Measurements from ENCODE around the gene MMP20. TPM values are rescaled to one million over a fixed set of nuclear protein-coding genes. Genes with fewer than 3 reads are reported as not detected.

MMP20 gene
- polyA plus RNA-seq, 1 donor, result not detected

- Histone ChIP-seq H3K36me3 (ENCODE audit: control insufficient read depth, insufficient read depth, low read length) (no peaks in the 10 kb centered on the region), H3K27me3 (ENCODE audit: control insufficient read depth, insufficient read depth, low read length) (peaks cover 5% of the 10 kb centered on the region), H3K4me3 (ENCODE audit: low read length) (no peak overlapping the region), H3K27ac (ENCODE audit: low read length) (no peak overlapping the region), H3K9me3 (ENCODE audit: control insufficient read depth, low read depth, low read length) (no peaks in the 10 kb centered on the region), H3K4me1 (ENCODE audit: control insufficient read depth, insufficient read depth, low read length) (no peaks in the 10 kb centered on the region)
- DNase-seq, result no peak
- 83% methylated on average over 2 of the region's 6 CpGs for WGBS (ENCODE audit: insufficient coverage, low lambda C conversion rate)
These were observed 64.5 kb downstream of the MMP20 start for GRCh38 chr11:102560555-102561011.

DNA sequence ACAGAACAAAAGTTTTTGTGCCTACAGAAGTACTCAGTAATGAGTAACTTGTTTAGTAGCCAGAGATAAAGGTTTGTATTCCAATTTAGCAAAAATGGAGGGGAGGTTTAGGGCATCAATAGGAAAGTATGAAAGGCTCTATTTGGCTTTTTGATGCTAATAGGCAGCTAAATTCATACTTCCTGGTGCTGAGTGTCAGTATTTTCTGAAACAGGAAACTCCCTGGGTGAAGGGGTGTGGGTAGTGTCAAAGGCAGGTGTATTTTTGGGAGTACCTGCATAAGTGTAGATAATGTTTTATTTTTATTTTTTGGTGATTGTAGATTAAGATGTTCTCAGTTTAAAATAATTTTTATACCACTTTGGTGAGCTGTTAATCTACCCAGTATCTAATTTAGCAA is 65.3 kb downstream of the MMP20 start:
- H3K4me1 ChIP-seq (ENCODE audit: control insufficient read depth, insufficient read depth, low read length), result no peaks in the 10 kb centered on the region
- H3K36me3 ChIP-seq (ENCODE audit: control insufficient read depth, insufficient read depth, low read length), result no peaks in the 10 kb centered on the region
- no peak overlapping the region for H3K27ac ChIP-seq (ENCODE audit: low read length)
- H3K9me3 ChIP-seq (ENCODE audit: control insufficient read depth, low read depth, low read length), result no peaks in the 10 kb centered on the region
- H3K4me3 ChIP-seq (ENCODE audit: low read length), result no peak overlapping the region
- no peak for DNase-seq
- peaks cover 5% of the 10 kb centered on the region for H3K27me3 ChIP-seq (ENCODE audit: control insufficient read depth, insufficient read depth, low read length)

GRCh38 chr11:102555091-102555490 is 70.0 kb downstream of the MMP20 start:
- no peak overlapping the region for H3K4me3 ChIP-seq (ENCODE audit: low read length)
- peaks cover 2% of the 10 kb centered on the region for H3K27me3 ChIP-seq (ENCODE audit: control insufficient read depth, insufficient read depth, low read length)
- no peaks in the 10 kb centered on the region for H3K36me3 ChIP-seq (ENCODE audit: control insufficient read depth, insufficient read depth, low read length)
- WGBS (ENCODE audit: insufficient coverage, low lambda C conversion rate), result 80% methylated on average over 2 of the region's 3 CpGs
- no peak for DNase-seq
- no peaks in the 10 kb centered on the region for H3K4me1 ChIP-seq (ENCODE audit: control insufficient read depth, insufficient read depth, low read length)
- H3K27ac ChIP-seq (ENCODE audit: low read length), result no peak overlapping the region
- no peaks in the 10 kb centered on the region for H3K9me3 ChIP-seq (ENCODE audit: control insufficient read depth, low read depth, low read length)

- WGBS (ENCODE audit: insufficient coverage, low lambda C conversion rate), result no CpG with 5 or more reads among the region's 5 CpGs
- no peaks in the 10 kb centered on the region for H3K36me3 ChIP-seq (ENCODE audit: control insufficient read depth, insufficient read depth, low read length)
These were observed 71.3 kb downstream of the MMP20 start for GRCh38 chr11:102553835-102554282.

DNA sequence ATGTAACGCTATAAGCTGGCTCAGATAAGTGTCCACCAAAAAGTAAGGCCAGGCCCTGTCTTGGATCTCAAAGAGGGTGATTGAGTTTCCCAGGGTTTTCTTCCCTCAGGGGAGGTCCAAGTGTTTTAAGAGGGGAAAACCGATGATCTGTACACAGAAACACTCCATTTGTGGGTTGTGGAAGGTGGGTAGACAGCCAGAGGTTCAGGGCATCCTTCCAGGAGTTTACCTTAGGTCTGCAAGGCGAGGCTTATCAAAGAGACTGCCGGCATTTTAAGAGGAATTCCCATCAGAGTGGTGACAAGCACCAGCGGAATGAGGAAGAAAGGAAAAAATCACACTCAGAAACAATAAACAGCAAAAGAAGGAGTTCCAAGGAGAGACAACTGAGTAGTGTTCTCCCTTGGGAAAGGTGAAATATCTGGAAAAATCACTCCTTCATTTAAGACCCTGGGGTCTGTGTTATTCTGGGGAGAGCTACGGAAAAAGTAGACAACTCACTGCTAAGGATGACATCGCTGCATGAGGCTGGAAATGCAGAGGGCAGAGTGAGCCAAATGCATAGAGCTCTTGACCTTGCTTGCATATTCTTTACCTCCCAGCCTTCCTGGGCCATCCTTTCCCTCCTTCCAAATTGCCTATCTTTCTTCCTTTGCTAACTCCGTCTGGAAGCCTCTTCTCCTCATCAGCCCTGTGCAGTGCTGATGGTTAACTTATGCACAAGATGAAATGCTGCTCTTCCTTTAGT is 72.5 kb downstream of the MMP20 start:
- Histone ChIP-seq H3K4me3 (ENCODE audit: low read length) (no peak overlapping the region), H3K4me1 (ENCODE audit: control insufficient read depth, insufficient read depth, low read length) (no peaks in the 10 kb centered on the region), H3K9me3 (ENCODE audit: control insufficient read depth, low read depth, low read length) (no peaks in the 10 kb centered on the region), H3K27me3 (ENCODE audit: control insufficient read depth, insufficient read depth, low read length) (peaks cover 2% of the 10 kb centered on the region), H3K27ac (ENCODE audit: low read length) (no peak overlapping the region), H3K36me3 (ENCODE audit: control insufficient read depth, insufficient read depth, low read length) (no peaks in the 10 kb centered on the region)
- WGBS (ENCODE audit: insufficient coverage, low lambda C conversion rate), result 67% methylated on average over 4 of the region's 8 CpGs
- DNase-seq, result peak; percentile 13 to 31

More at GRCh38 chr11:102553835-102554282, 71.3 kb downstream of the MMP20 start:
- no peaks in the 10 kb centered on the region for H3K4me1 ChIP-seq (ENCODE audit: control insufficient read depth, insufficient read depth, low read length)
- H3K9me3 ChIP-seq (ENCODE audit: control insufficient read depth, low read depth, low read length), result no peaks in the 10 kb centered on the region
- H3K27ac ChIP-seq (ENCODE audit: low read length), result no peak overlapping the region
- H3K4me3 ChIP-seq (ENCODE audit: low read length), result no peak overlapping the region
- no peak for DNase-seq
- peaks cover 2% of the 10 kb centered on the region for H3K27me3 ChIP-seq (ENCODE audit: control insufficient read depth, insufficient read depth, low read length)

DNA sequence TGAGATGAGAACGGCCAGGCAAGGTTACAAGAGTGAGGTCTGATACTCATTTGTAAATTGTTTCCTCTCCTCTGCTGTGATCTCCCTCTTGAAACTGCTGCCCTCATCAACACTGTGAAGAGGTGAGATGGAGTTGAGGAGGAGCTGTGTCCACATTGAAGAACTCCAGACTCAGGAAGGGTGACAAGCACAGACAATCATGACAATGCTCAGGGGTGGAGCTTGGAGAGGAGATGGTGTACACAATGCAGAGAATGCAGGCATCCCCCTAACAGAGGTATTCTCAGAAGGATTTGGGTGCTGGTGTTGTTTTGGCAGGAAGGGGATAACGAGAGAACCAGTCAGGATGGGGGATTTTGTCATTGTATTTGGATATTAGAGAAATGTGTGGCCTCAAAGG is 73.1 kb downstream of the MMP20 start:
- Histone ChIP-seq H3K27ac (ENCODE audit: low read length) (no peak overlapping the region), H3K4me3 (ENCODE audit: low read length) (no peak overlapping the region), H3K27me3 (ENCODE audit: control insufficient read depth, insufficient read depth, low read length) (peaks cover 2% of the 10 kb centered on the region), H3K9me3 (ENCODE audit: control insufficient read depth, low read depth, low read length) (no peaks in the 10 kb centered on the region), H3K4me1 (ENCODE audit: control insufficient read depth, insufficient read depth, low read length) (no peaks in the 10 kb centered on the region), H3K36me3 (ENCODE audit: control insufficient read depth, insufficient read depth, low read length) (no peaks in the 10 kb centered on the region)
- WGBS (ENCODE audit: insufficient coverage, low lambda C conversion rate), result no CpG with 5 or more reads among the region's 2 CpGs
- DNase-seq, result no peak

GRCh38 chr11:102551169-102551781 is 73.9 kb downstream of the MMP20 start:
- Histone ChIP-seq H3K4me1 (ENCODE audit: control insufficient read depth, insufficient read depth, low read length) (no peaks in the 10 kb centered on the region), H3K4me3 (ENCODE audit: low read length) (no peak overlapping the region), H3K27ac (ENCODE audit: low read length) (no peak overlapping the region), H3K36me3 (ENCODE audit: control insufficient read depth, insufficient read depth, low read length) (no peaks in the 10 kb centered on the region), H3K9me3 (ENCODE audit: control insufficient read depth, low read depth, low read length) (no peaks in the 10 kb centered on the region), H3K27me3 (ENCODE audit: control insufficient read depth, insufficient read depth, low read length) (no peaks in the 10 kb centered on the region)
- WGBS (ENCODE audit: insufficient coverage, low lambda C conversion rate), result no CpG with 5 or more reads among the region's 6 CpGs
- no peak for DNase-seq

DNA sequence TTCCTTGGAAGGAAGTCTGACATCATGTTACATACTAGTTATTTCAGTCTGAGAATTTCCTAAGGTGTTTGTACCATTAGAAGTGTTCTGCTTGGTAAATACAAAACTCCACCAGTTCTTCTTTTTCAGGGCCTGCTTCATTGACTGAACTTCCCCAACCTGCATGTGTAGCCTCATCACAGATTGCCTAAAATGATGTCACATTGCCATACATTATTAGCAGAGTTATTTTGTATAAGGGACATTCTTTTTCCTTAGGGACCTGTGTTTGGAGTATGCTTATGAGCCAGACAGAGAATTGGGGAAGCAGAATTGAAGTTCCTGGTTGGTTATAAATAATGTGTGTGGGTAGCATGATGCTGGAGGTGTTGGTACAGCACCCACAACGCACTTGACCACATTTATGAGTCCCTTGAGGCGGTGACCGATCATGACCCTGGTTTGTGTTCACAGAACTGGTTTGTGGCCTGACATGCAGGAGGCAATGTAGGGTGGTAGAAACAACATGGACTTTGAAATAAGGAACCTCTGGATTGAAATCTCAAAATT is 78.1 kb downstream of the MMP20 start:
- H3K4me3 ChIP-seq (ENCODE audit: low read length), result no peak overlapping the region
- 100% methylated on average over 1 of the region's 3 CpGs for WGBS (ENCODE audit: insufficient coverage, low lambda C conversion rate)
- no peak overlapping the region for H3K27ac ChIP-seq (ENCODE audit: low read length)
- DNase-seq, result no peak
- no peaks in the 10 kb centered on the region for H3K27me3 ChIP-seq (ENCODE audit: control insufficient read depth, insufficient read depth, low read length)
- no peaks in the 10 kb centered on the region for H3K36me3 ChIP-seq (ENCODE audit: control insufficient read depth, insufficient read depth, low read length)
- H3K9me3 ChIP-seq (ENCODE audit: control insufficient read depth, low read depth, low read length), result no peaks in the 10 kb centered on the region
- no peaks in the 10 kb centered on the region for H3K4me1 ChIP-seq (ENCODE audit: control insufficient read depth, insufficient read depth, low read length)

- no peaks in the 10 kb centered on the region for H3K27me3 ChIP-seq (ENCODE audit: control insufficient read depth, insufficient read depth, low read length)
- no peak overlapping the region for H3K27ac ChIP-seq (ENCODE audit: low read length)
- 78% methylated on average over 3 of the region's 4 CpGs for WGBS (ENCODE audit: insufficient coverage, low lambda C conversion rate)
- no peak overlapping the region for H3K4me3 ChIP-seq (ENCODE audit: low read length)
- H3K9me3 ChIP-seq (ENCODE audit: control insufficient read depth, low read depth, low read length), result no peaks in the 10 kb centered on the region
- no peaks in the 10 kb centered on the region for H3K36me3 ChIP-seq (ENCODE audit: control insufficient read depth, insufficient read depth, low read length)
- H3K4me1 ChIP-seq (ENCODE audit: control insufficient read depth, insufficient read depth, low read length), result no peaks in the 10 kb centered on the region
- no peak for DNase-seq
These were observed 78.7 kb downstream of the MMP20 start for GRCh38 chr11:102546427-102546826.

DNA sequence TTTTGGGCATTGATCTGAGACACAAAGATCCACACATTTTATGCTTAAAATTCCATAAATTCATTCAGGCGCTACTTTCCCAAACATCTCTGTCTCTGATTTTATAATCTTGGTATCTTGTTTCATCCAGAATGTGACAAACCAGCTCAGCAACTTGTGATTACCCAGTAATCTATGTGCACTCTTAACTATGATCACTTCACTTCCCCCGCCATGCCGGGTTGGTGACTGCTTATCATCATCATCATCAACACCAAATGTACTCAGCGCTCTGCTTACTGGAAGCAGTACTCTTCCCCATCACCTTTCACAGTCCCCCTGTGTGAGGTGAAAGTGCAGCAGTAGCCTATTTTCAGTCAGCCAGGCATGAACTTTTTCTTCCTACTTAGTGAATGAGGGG is 79.4 kb downstream of the MMP20 start:
- WGBS (ENCODE audit: insufficient coverage, low lambda C conversion rate), result no CpG with 5 or more reads among the region's 4 CpGs

More for the DNA sequence above, 79.4 kb downstream of the MMP20 start:
- no peak for DNase-seq
- no peaks in the 10 kb centered on the region for H3K27me3 ChIP-seq (ENCODE audit: control insufficient read depth, insufficient read depth, low read length)
- no peaks in the 10 kb centered on the region for H3K4me1 ChIP-seq (ENCODE audit: control insufficient read depth, insufficient read depth, low read length)
- no peak overlapping the region for H3K27ac ChIP-seq (ENCODE audit: low read length)
- no peak overlapping the region for H3K4me3 ChIP-seq (ENCODE audit: low read length)
- H3K9me3 ChIP-seq (ENCODE audit: control insufficient read depth, low read depth, low read length), result no peaks in the 10 kb centered on the region
- no peaks in the 10 kb centered on the region for H3K36me3 ChIP-seq (ENCODE audit: control insufficient read depth, insufficient read depth, low read length)
